Measurements from ENCODE around the gene ADCK1.

- TF ChIP-seq CTCF (IDR thresholded peaks at IDR 0.05; ENCODE audit: poor library complexity) (no peak), EZH2phosphoT487 (IDR thresholded peaks at IDR 0.05; ENCODE audit: low read depth, severe bottlenecking, unreplicated experiment) (no peak)
Measured at GRCh38 chr14:77861201-77861600, 61.3 kb downstream of the ADCK1 start.
